Cardiac fibroblast (primary cell): ENCODE data around the gene C1orf146.

ENCODE experiments used
- DNase-seq, 2 donors: peaks; one replicate each; pipeline versions ENCODE4 v3.0.0 to v3.0.0-alpha.2; 2010; ENCODE audit warnings: low read depth in 2 of 2
- H3K4me3 ChIP-seq, 2 donors: replicated peaks in 1 of 2; 1 replicate in 1 of 2; 2 replicates in 1 of 2; pipeline ENCODE4 v1.5.1; 2011; ENCODE audit warnings: low read depth in 2 of 2, low read length in 2 of 2, mild to moderate bottlenecking in 2 of 2, moderate library complexity in 1 of 2
- CTCF ChIP-seq: IDR thresholded peaks from one replicate; pipeline ENCODE4 v1.5.1; 2011; ENCODE audit warnings: low read depth, mild to moderate bottlenecking, low read length, inconsistent platforms

C1orf146 gene

DNA sequence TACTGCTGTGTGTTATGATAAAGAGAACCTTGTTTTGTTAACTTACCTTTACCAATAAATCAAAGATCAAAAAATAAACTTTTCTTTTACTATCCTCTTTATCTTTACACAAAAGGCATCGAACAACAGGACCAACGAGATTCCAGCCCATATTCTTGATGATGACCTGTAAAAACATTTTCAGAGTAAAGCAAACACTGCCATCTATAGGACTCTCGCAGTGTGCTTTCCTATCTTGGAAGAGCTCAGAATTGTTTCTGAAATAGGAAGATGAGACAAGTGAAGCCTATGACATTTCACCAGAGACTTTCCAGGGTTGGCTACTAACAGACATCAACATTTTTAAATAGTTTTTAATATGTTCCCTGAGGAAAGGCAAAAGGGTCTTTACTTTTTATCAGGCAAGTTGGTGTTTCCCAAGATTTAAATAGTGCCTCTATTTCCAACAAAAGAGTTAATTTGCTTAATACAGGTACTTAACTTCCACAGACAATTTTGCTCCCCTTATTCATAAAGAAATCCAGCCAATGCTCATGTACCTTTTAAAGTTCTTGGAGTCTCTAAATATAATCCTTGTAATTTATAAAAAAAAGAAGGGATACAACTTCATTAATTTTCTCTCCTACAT lies 73.8 kb downstream of the C1orf146 start:
- TF ChIP-seq CTCF = peak; percentile 81
- DNase-seq = peak; percentile 77 to 84
- no peak overlapping the region for H3K4me3 ChIP-seq
